OCI-LY1 (cell line): Measurements from ENCODE around the gene MAPK13.

Experiments used
- H2AFZ ChIP-seq: fragments of 200-600 bp; sonication (generic), shearing (Covaris generic); 2 replicates; pipeline ENCODE4 v1.6.0; 2014; ENCODE audit warnings: antibody characterized with exemption, mild to moderate bottlenecking, low read length
- H3F3A ChIP-seq: fragments of 200-600 bp; sonication (generic), shearing (Covaris generic); 2 replicates; pipeline ENCODE4 v1.6.0; 2014; ENCODE audit warnings: mild to moderate bottlenecking, antibody characterized with exemption, low read length, moderate library complexity; ENCODE audit not compliant: insufficient read depth
- H3K27ac ChIP-seq: fragments of 200-600 bp; sonication (generic); 2 replicates; pipeline ENCODE4 v1.5.1; 2014; ENCODE audit warnings: low read length, mixed run types, mild to moderate bottlenecking, low read depth; ENCODE audit not compliant: poor library complexity, severe bottlenecking
- H3K27me3 ChIP-seq: fragments of 200-600 bp; sonication (generic); 2 replicates; pipeline ENCODE4 v1.6.0; 2014; ENCODE audit warnings: antibody characterized with exemption, mild to moderate bottlenecking, low read length, moderate library complexity; ENCODE audit not compliant: insufficient read depth
- H3K36me3 ChIP-seq: fragments of 200-600 bp; sonication (generic); 2 replicates; pipeline ENCODE4 v1.6.1; 2014; ENCODE audit warnings: mild to moderate bottlenecking, antibody characterized with exemption, low read length, moderate library complexity, mixed read lengths; ENCODE audit not compliant: insufficient read depth
- H3K4me1 ChIP-seq: fragments of 200-600 bp; sonication (generic); 2 replicates; pipeline ENCODE4 v1.5.1; 2014; ENCODE audit warnings: mild to moderate bottlenecking, low read length, moderate library complexity; ENCODE audit not compliant: insufficient read depth, severe bottlenecking
- H3K4me2 ChIP-seq: fragments of 200-600 bp; sonication (generic), shearing (Covaris generic); 2 replicates; pipeline ENCODE4 v1.6.1; 2014; ENCODE audit warnings: low read length
- H3K4me3 ChIP-seq: fragments of 200-600 bp; sonication (generic); 2 replicates; pipeline ENCODE4 v1.5.1; 2014; ENCODE audit warnings: low read length, low read depth, mild to moderate bottlenecking, mixed read lengths; ENCODE audit not compliant: poor library complexity, severe bottlenecking
- H3K79me2 ChIP-seq: fragments of 200-600 bp; shearing (Covaris generic); 2 replicates; pipeline ENCODE4 v1.6.1; 2016; ENCODE audit warnings: mixed run types, low read length, mixed read lengths; ENCODE audit not compliant: insufficient read depth
- H3K9ac ChIP-seq: fragments of 200-600 bp; sonication (generic), shearing (Covaris generic); 2 replicates; pipeline ENCODE4 v1.6.1; 2014; ENCODE audit warnings: mild to moderate bottlenecking, low read length, mixed read lengths
- H3K9me2 ChIP-seq: fragments of 200-600 bp; sonication (generic), shearing (Covaris generic); 2 replicates; pipeline ENCODE4 v1.6.1; 2014; ENCODE audit warnings: low read depth, mild to moderate bottlenecking, low read length, mixed read lengths
- H3K9me3 ChIP-seq: fragments of 200-600 bp; shearing (Covaris generic); 2 replicates; pipeline ENCODE4 v1.6.1; 2014; ENCODE audit warnings: low read length, mixed read lengths
- H4K20me1 ChIP-seq: fragments of 200-600 bp; sonication (generic), shearing (Covaris generic); 2 replicates; pipeline ENCODE4 v1.6.0; 2016; ENCODE audit warnings: mild to moderate bottlenecking, low read length; ENCODE audit not compliant: insufficient read depth
- CTCF ChIP-seq: fragments of 200-600 bp; sonication (generic), shearing (Covaris generic); IDR thresholded peaks from 2 replicates; pipeline ENCODE4 v1.5.1; 2017; ENCODE audit warnings: mild to moderate bottlenecking, antibody characterized with exemption, low read length, moderate library complexity, mixed read lengths
- EZH2 ChIP-seq: fragments of 200-600 bp; sonication (generic), shearing (Covaris generic); IDR thresholded peaks from 2 replicates; pipeline ENCODE4 v1.8.0; 2017; ENCODE audit warnings: borderline replicate concordance, mixed run types, mild to moderate bottlenecking, antibody characterized with exemption, low read length, moderate library complexity, mixed read lengths

MAPK13 gene

DNA sequence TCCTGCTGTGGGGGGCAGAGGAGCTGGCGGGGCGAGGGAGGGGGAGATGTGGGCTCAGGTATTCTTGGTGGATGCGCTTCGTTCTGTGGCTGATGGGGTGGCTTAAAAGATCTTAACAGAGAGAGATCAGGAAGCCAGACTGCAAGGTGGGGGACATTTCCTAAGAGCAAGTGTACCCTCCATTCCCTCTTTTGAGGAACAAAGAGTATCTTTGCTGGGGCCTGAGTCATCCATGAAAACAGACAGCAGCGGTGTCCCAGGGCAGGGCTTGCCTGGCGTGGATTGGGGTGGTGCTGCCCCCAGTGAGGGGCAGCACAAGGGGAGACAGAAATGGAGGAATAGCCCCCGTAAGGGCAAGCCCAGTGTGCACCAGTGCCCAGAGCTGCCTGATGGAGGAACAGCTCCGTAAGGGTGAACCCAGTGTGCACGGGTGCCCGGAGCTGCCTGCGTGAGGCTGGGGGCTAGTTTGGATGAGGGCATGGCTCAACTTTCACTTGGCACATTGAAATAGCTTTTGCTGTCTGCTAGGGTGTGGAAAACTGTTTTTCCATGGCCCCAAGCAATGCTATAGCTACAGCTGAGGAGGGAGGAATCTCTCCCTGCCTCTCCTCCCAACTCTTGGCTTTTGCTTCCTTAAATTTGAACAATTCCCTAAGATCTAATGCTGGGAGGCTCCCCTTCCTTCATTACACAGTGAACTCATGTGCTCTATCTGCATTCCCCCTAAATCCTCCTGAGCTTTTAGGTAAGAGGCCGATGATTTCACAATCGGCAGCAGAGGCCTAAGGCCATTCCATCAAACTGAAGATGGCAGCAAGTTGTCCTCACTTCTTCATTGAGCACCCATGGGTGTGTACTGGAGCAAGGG is 12.9 kb downstream of the MAPK13 start:
- no peaks in the 10 kb centered on the region for H4K20me1 ChIP-seq
- H2AFZ ChIP-seq, result no peak overlapping the region
- H3K4me3 ChIP-seq, result no peak overlapping the region
- H3K4me2 ChIP-seq, result no peak overlapping the region
- TF ChIP-seq CTCF (no peak), EZH2 (no peak)
- no peak overlapping the region for H3K27ac ChIP-seq
- no peaks in the 10 kb centered on the region for H3F3A ChIP-seq
- H3K9me3 ChIP-seq, result no peaks in the 10 kb centered on the region
- H3K9me2 ChIP-seq, result no peaks in the 10 kb centered on the region
- no peaks in the 10 kb centered on the region for H3K27me3 ChIP-seq
- H3K79me2 ChIP-seq, result no peaks in the 10 kb centered on the region
- H3K4me1 ChIP-seq, result no peaks in the 10 kb centered on the region
- H3K9ac ChIP-seq, result no peak overlapping the region
- no peaks in the 10 kb centered on the region for H3K36me3 ChIP-seq

DNA sequence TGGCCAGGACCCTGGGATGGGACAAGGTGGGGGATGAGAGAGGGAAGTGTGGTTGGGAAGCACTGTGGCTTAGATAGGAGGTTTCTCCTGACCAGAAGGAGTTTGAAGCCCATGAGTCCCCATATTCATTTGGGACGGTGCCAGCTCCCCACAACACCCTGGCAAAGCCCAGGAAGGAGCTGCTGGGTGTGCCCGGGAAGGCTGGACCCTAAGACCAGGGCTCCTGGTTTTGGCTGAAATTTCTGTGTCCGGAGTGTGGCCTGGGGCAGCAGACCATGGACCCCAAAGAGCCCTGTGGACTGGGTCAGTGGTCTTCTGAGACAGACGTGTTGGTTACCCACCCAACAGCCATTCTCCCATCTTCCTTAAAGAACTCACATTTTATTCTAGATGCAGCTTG is 15.2 kb downstream of the MAPK13 start:
- no peak overlapping the region for H3K27ac ChIP-seq
- no peak overlapping the region for H3K4me2 ChIP-seq
- no peaks in the 10 kb centered on the region for H3K27me3 ChIP-seq
- H3K4me1 ChIP-seq, result no peaks in the 10 kb centered on the region
- no peaks in the 10 kb centered on the region for H3K9me2 ChIP-seq
- H3K9ac ChIP-seq, result no peak overlapping the region
- no peaks in the 10 kb centered on the region for H3F3A ChIP-seq
- H3K9me3 ChIP-seq, result no peaks in the 10 kb centered on the region
- TF ChIP-seq EZH2, result no peak
- no peak for TF ChIP-seq CTCF
- H3K79me2 ChIP-seq, result no peaks in the 10 kb centered on the region
- no peak overlapping the region for H2AFZ ChIP-seq
- H3K36me3 ChIP-seq, result no peaks in the 10 kb centered on the region
- no peaks in the 10 kb centered on the region for H4K20me1 ChIP-seq
- no peak overlapping the region for H3K4me3 ChIP-seq

- H3K27me3 ChIP-seq, result no peaks in the 10 kb centered on the region
- no peak overlapping the region for H3K27ac ChIP-seq
- H3K4me1 ChIP-seq, result no peaks in the 10 kb centered on the region
- H3K36me3 ChIP-seq, result no peaks in the 10 kb centered on the region; the same call in 1 of the 2 replicates
- H3K9ac ChIP-seq, result no peak overlapping the region
- H4K20me1 ChIP-seq, result no peaks in the 10 kb centered on the region
- H3K9me3 ChIP-seq, result 0 out of 2 replicates have a peak, but pooled peaks cover 4% of the 10 kb centered on the region
- no peaks in the 10 kb centered on the region for H3K79me2 ChIP-seq
- H3K4me3 ChIP-seq, result no peak overlapping the region
- H3K9me2 ChIP-seq, result no peaks in the 10 kb centered on the region
- TF ChIP-seq CTCF (no peak), EZH2 (no peak)
- no peak overlapping the region for H3K4me2 ChIP-seq
- H3F3A ChIP-seq, result no peaks in the 10 kb centered on the region
- no peak overlapping the region for H2AFZ ChIP-seq
These were observed 17.0 kb downstream of the MAPK13 start for GRCh38 chr6:36147294-36147693.
